ENCODE measurements around the gene RBM33.

RBM33 gene

GRCh38 chr7:155645662-155646061 lies 1.2 kb downstream of the RBM33 start:
- peaks cover 29% of the 10 kb centered on the region for H3K4me1 Mint-ChIP-seq
- peak overlapping the region; percentile 96 to 99 (median 97) for H3K4me3 Mint-ChIP-seq
- peaks cover 51% of the 10 kb centered on the region for H3K9me3 Mint-ChIP-seq
- H3K27me3 Mint-ChIP-seq (ENCODE audit: low read depth), result no peaks in the 10 kb centered on the region
- H3K27ac Mint-ChIP-seq, result peak overlapping the region; percentile 98 to 99 (median 99)
- peaks cover 93% of the 10 kb centered on the region for H3K36me3 Mint-ChIP-seq (ENCODE audit: low read depth)
- TF ChIP-seq CTCF (IDR thresholded peaks at IDR 0.05; ENCODE audit: unreplicated experiment in 3 of 3), result no peak

GRCh38 chr7:155646669-155647068 lies 2.2 kb downstream of the RBM33 start:
- Mint-ChIP-seq H3K36me3 (ENCODE audit: low read depth) (peaks cover 93% of the 10 kb centered on the region), H3K4me3 (peak overlapping the region; percentile 96 to 99 (median 97)), H3K27me3 (ENCODE audit: low read depth) (no peaks in the 10 kb centered on the region), H3K4me1 (peaks cover 29% of the 10 kb centered on the region), H3K9me3 (peaks cover 46% of the 10 kb centered on the region), H3K27ac (peak overlapping the region; percentile 31 to 99 (median 98))
- no peak for TF ChIP-seq CTCF (IDR thresholded peaks at IDR 0.05; ENCODE audit: unreplicated experiment in 3 of 3)

- Mint-ChIP-seq H3K27me3 (ENCODE audit: low read depth) (no peaks in the 10 kb centered on the region), H3K4me1 (peaks cover 33% of the 10 kb centered on the region), H3K27ac (no peak overlapping the region), H3K4me3 (peak overlapping the region; percentile 66 to 99 (median 97)), H3K36me3 (ENCODE audit: low read depth) (peaks cover 93% of the 10 kb centered on the region), H3K9me3 (peaks cover 52% of the 10 kb centered on the region)
- no peak for TF ChIP-seq CTCF (IDR thresholded peaks at IDR 0.05; ENCODE audit: unreplicated experiment in 3 of 3)
These were observed 2.8 kb downstream of the RBM33 start for GRCh38 chr7:155647302-155647701.

- Mint-ChIP-seq H3K9me3 (peaks cover 56% of the 10 kb centered on the region), H3K4me1 (peaks cover 35% of the 10 kb centered on the region), H3K36me3 (ENCODE audit: low read depth) (peaks cover 93% of the 10 kb centered on the region), H3K27me3 (ENCODE audit: low read depth) (no peaks in the 10 kb centered on the region), H3K4me3 (peak overlapping the region; percentile 44 to 66 (median 65)), H3K27ac (no peak overlapping the region)
- TF ChIP-seq CTCF (IDR thresholded peaks at IDR 0.05; ENCODE audit: unreplicated experiment in 3 of 3), result no peak
These were observed 3.3 kb downstream of the RBM33 start for GRCh38 chr7:155647734-155648133.

- no peak for TF ChIP-seq CTCF (IDR thresholded peaks at IDR 0.05; ENCODE audit: unreplicated experiment in 3 of 3)
- H3K4me1 Mint-ChIP-seq, result peaks cover 29% of the 10 kb centered on the region
- H3K4me3 Mint-ChIP-seq, result peak overlapping the region in 2 of 3 experiments; percentile 35 to 61
- H3K36me3 Mint-ChIP-seq (ENCODE audit: low read depth), result peaks cover 90% of the 10 kb centered on the region
- H3K27me3 Mint-ChIP-seq (ENCODE audit: low read depth), result no peaks in the 10 kb centered on the region
- peaks cover 53% of the 10 kb centered on the region for H3K9me3 Mint-ChIP-seq
- peak overlapping the region in 1 of 3 experiments; percentile 72 for H3K27ac Mint-ChIP-seq
These were observed 4.4 kb downstream of the RBM33 start for GRCh38 chr7:155648752-155649339.

GRCh38 chr7:155649588-155649987 lies 5.1 kb downstream of the RBM33 start:
- peaks cover 92% of the 10 kb centered on the region for H3K36me3 Mint-ChIP-seq (ENCODE audit: low read depth)
- H3K4me1 Mint-ChIP-seq, result peaks cover 24% of the 10 kb centered on the region
- H3K27ac Mint-ChIP-seq, result no peak overlapping the region
- no peaks in the 10 kb centered on the region for H3K27me3 Mint-ChIP-seq (ENCODE audit: low read depth)
- peaks cover 58% of the 10 kb centered on the region for H3K9me3 Mint-ChIP-seq
- no peak for TF ChIP-seq CTCF (IDR thresholded peaks at IDR 0.05; ENCODE audit: unreplicated experiment in 3 of 3)
- H3K4me3 Mint-ChIP-seq, result peak overlapping the region in 1 of 3 experiments; percentile 33
